KMS-11 (cell line): ENCODE results near the gene AGBL4.

Source experiments
- H2AFZ ChIP-seq: fragments of 200-600 bp; sonication (generic); 2 replicates; pipeline ENCODE4 v1.6.1; 2016; ENCODE audit warnings: antibody characterized with exemption, mixed run types, low read depth
- H3K27ac ChIP-seq: fragments of 200-600 bp; sonication (generic); 2 replicates; pipeline ENCODE4 v1.6.1; 2016; ENCODE audit warnings: mild to moderate bottlenecking, mixed run types
- H3K27me3 ChIP-seq: fragments of 200-600 bp; sonication (generic); 2 replicates; pipeline ENCODE4 v1.6.1; 2017; ENCODE audit warnings: mild to moderate bottlenecking, low read depth, mixed run types, moderate library complexity; ENCODE audit not compliant: insufficient read depth
- H3K36me3 ChIP-seq: fragments of 200-600 bp; sonication (generic); 2 replicates; pipeline ENCODE4 v1.6.1; 2017; ENCODE audit warnings: mild to moderate bottlenecking, mixed run types; ENCODE audit not compliant: insufficient read depth
- H3K4me1 ChIP-seq: fragments of 200-600 bp; sonication (generic); 2 replicates; pipeline ENCODE4 v1.6.1; 2016; ENCODE audit warnings: mild to moderate bottlenecking, low read depth, mixed run types; ENCODE audit not compliant: poor library complexity, severe bottlenecking
- H3K4me2 ChIP-seq: fragments of 200-600 bp; sonication (generic); 2 replicates; pipeline ENCODE4 v1.7.0; 2016; ENCODE audit warnings: mild to moderate bottlenecking, mixed run types
- H3K4me3 ChIP-seq: fragments of 200-600 bp; sonication (generic); IDR thresholded peaks from 2 replicates; pipeline ENCODE4 v1.6.1; 2017; ENCODE audit warnings: low read depth, low read length, mixed read lengths; ENCODE audit not compliant: insufficient read depth
- H3K79me2 ChIP-seq: fragments of 200-600 bp; sonication (generic); 2 replicates; pipeline ENCODE4 v1.6.1; 2016; ENCODE audit warnings: low read depth, mixed run types; ENCODE audit not compliant: insufficient read depth
- H3K9ac ChIP-seq: fragments of 200-600 bp; sonication (generic); 2 replicates; pipeline ENCODE4 v1.6.1; 2016; ENCODE audit warnings: mild to moderate bottlenecking, mixed run types
- H4K20me1 ChIP-seq: fragments of 200-600 bp; sonication (generic); 2 replicates; pipeline ENCODE4 v1.6.1; 2016; ENCODE audit warnings: mild to moderate bottlenecking, mixed run types; ENCODE audit not compliant: insufficient read depth
- TF ChIP-seq, protein P1 (sequence below): fragments of 200-600 bp; sonication (generic); conservative IDR thresholded peaks from 2 replicates; pipeline ENCODE4 v1.6.1; 2017; ENCODE audit warnings: low read depth, mild to moderate bottlenecking, antibody characterized with exemption, low read length, moderate library complexity, mixed read lengths

The AGBL4 gene

DNA sequence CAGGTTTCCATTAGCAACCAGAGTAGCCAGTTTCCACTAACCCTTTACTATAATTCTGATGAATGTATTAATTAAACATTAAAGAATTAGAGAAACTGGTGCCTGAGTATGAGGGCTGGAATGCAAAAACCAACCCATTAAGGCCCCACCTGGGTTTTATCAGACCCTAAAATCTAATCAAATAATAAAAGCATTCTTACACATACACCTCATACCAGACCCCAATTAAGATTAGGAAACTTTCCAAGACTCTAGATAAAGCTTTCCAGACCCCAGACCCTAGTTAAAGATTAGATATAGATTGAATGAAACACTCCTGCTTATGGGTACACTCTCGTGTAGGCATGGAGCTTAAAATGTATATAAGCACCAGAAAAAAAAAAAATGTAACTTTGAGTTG lies 665.7 kb downstream of the AGBL4 start:
- Histone ChIP-seq H3K4me2 (no peak overlapping the region), H3K4me1 (no peaks in the 10 kb centered on the region), H3K36me3 (no peaks in the 10 kb centered on the region), H4K20me1 (no peaks in the 10 kb centered on the region), H3K9ac (no peak overlapping the region), H3K27me3 (no peaks in the 10 kb centered on the region), H3K27ac (no peak overlapping the region), H3K79me2 (no peaks in the 10 kb centered on the region), H2AFZ (no peak overlapping the region), H3K4me3 (no peak overlapping the region)
- TF ChIP-seq, protein P1, sequence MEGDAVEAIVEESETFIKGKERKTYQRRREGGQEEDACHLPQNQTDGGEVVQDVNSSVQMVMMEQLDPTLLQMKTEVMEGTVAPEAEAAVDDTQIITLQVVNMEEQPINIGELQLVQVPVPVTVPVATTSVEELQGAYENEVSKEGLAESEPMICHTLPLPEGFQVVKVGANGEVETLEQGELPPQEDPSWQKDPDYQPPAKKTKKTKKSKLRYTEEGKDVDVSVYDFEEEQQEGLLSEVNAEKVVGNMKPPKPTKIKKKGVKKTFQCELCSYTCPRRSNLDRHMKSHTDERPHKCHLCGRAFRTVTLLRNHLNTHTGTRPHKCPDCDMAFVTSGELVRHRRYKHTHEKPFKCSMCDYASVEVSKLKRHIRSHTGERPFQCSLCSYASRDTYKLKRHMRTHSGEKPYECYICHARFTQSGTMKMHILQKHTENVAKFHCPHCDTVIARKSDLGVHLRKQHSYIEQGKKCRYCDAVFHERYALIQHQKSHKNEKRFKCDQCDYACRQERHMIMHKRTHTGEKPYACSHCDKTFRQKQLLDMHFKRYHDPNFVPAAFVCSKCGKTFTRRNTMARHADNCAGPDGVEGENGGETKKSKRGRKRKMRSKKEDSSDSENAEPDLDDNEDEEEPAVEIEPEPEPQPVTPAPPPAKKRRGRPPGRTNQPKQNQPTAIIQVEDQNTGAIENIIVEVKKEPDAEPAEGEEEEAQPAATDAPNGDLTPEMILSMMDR = no peak

DNA sequence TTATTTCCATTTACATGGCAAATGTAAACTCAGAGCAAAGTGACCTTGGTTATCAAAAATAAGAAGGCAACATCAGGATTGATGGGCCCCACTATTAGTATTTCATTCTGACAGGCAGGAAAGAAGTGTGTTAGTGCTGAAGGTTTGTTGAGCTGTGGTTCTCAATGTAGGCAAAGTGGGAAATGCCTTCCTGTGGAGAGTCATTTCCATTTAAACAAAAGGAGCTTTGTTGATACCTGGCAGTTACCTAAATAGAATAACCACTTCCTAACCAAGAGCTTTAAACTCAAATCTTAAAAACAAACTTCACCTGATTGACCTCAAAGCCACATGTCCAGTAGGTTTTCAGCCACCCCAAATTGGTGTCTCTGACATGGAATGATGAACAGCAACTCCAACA lies 667.2 kb downstream of the AGBL4 start:
- H3K36me3 ChIP-seq = no peaks in the 10 kb centered on the region
- H3K79me2 ChIP-seq = no peaks in the 10 kb centered on the region
- H2AFZ ChIP-seq = no peak overlapping the region
- H4K20me1 ChIP-seq = no peaks in the 10 kb centered on the region
- H3K4me2 ChIP-seq = no peak overlapping the region
- no peak overlapping the region for H3K9ac ChIP-seq
- TF ChIP-seq, protein P1 = no peak
- H3K4me1 ChIP-seq = no peaks in the 10 kb centered on the region
- H3K27me3 ChIP-seq = no peaks in the 10 kb centered on the region
- H3K4me3 ChIP-seq = no peak overlapping the region
- H3K27ac ChIP-seq = no peak overlapping the region

DNA sequence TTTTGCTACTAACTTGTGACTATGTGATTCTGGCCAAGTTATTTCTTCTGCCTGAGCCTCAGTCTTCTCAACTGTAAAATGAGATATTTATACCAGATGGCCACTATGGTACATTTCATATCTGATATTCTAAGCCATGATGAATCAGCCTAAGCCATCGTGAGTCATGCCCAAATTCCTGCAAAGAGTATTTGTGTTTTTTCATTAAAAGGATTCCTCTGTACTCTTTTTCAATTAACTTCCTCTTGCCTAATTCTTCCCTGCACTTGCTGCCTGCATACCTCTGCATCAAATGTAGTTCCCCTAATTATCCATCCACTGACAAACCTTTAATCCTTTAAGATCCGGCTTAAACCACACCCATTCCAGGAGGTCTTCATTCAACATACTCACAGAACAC lies 672.0 kb downstream of the AGBL4 start:
- Histone ChIP-seq H3K27me3 (no peaks in the 10 kb centered on the region), H3K4me3 (no peak overlapping the region), H3K27ac (no peak overlapping the region), H3K9ac (no peak overlapping the region), H4K20me1 (no peaks in the 10 kb centered on the region), H3K36me3 (no peaks in the 10 kb centered on the region), H3K4me2 (no peak overlapping the region), H3K4me1 (no peaks in the 10 kb centered on the region), H2AFZ (no peak overlapping the region), H3K79me2 (no peaks in the 10 kb centered on the region)
- TF ChIP-seq, protein P1 = no peak

DNA sequence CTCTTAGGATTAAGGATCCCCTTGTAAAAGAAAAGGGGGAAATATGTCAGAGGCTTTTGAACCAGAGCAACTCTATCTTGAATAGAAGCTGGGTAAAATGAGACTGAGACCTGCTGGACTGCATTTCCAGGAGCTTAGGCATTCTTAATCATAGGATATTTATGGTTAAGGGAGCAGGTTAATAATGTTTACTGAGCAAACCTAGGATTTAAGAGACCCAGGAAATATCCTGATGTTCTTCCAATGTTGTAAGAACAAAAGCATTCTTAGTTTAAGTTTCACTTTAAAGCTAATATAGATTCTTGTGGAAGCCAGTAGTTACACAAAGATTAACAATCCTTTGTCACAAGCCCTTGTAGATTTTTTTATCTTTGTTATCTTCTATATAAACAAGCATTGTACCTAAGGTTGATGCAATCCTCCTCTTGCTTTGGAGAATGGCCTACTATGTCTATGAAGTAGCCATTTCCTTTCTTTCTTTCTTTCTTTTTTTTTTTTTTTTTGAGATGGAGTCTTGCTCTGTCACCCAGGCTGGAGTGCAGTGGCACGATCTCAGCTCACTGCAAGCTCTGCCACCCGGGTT lies 676.9 kb downstream of the AGBL4 start:
- H3K27me3 ChIP-seq = no peaks in the 10 kb centered on the region
- no peaks in the 10 kb centered on the region for H3K79me2 ChIP-seq
- H3K9ac ChIP-seq = no peak overlapping the region
- no peaks in the 10 kb centered on the region for H4K20me1 ChIP-seq
- no peaks in the 10 kb centered on the region for H3K4me1 ChIP-seq
- H3K36me3 ChIP-seq = no peaks in the 10 kb centered on the region
- no peak overlapping the region for H2AFZ ChIP-seq
- TF ChIP-seq, protein P1 = no peak
- H3K4me2 ChIP-seq = no peak overlapping the region
- H3K27ac ChIP-seq = no peak overlapping the region
- no peak overlapping the region for H3K4me3 ChIP-seq
